Subcutaneous adipose tissue (tissue), 4 donors: Measurements from ENCODE around the gene MAPKAP1. TPM values are rescaled to one million over a fixed set of nuclear protein-coding genes. Genes with fewer than 3 reads are reported as not detected.

ENCODE experiments used
- total RNA-seq, 4 donors: library from RNA; depleted of rRNA; stranded (reverse); fragments of >200 nt; gene quantifications; one replicate each; pipeline ENCODE4 v1.1.0, GENCODE V29; 2016
- TF ChIP-seq, protein P1 (sequence below): fragments of 450-650 bp; IDR thresholded peaks from one replicate; pipeline ENCODE4 v1.5.1; 2016; ENCODE audit warnings: low read depth, mild to moderate bottlenecking, control low read depth, antibody characterized with exemption, moderate library complexity

MAPKAP1 gene
- total RNA-seq, 4 donors from 2014 or later, result 64.4 to 146 (median 83.9) TPM

DNA sequence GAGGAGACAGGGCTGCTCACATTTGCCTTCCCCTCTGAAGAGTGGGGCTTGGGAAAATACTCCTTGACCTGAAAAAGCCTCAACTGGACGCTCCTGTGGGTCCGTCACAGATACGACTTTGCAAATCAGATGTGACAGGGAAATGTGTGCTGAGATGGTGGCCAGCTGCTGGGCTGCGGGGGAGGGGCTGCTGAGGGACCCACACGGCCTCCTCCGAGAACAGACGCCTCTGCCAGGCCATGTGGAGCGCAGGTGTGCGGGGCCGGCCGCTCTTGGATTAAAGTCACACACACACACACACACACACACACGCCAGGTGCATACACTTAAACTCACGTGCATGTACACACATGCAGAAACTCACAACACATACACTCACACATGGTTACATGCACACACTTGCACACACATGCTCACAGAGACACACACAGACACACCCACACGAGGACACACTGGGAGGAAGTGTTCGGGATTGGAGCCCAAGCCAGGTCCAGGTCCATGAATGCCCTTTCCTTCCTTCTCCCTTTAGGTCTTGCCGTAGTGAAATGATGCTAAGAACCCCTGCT is 278.0 kb downstream of the MAPKAP1 start:
- TF ChIP-seq, protein P1, sequence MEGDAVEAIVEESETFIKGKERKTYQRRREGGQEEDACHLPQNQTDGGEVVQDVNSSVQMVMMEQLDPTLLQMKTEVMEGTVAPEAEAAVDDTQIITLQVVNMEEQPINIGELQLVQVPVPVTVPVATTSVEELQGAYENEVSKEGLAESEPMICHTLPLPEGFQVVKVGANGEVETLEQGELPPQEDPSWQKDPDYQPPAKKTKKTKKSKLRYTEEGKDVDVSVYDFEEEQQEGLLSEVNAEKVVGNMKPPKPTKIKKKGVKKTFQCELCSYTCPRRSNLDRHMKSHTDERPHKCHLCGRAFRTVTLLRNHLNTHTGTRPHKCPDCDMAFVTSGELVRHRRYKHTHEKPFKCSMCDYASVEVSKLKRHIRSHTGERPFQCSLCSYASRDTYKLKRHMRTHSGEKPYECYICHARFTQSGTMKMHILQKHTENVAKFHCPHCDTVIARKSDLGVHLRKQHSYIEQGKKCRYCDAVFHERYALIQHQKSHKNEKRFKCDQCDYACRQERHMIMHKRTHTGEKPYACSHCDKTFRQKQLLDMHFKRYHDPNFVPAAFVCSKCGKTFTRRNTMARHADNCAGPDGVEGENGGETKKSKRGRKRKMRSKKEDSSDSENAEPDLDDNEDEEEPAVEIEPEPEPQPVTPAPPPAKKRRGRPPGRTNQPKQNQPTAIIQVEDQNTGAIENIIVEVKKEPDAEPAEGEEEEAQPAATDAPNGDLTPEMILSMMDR, result no peak

DNA sequence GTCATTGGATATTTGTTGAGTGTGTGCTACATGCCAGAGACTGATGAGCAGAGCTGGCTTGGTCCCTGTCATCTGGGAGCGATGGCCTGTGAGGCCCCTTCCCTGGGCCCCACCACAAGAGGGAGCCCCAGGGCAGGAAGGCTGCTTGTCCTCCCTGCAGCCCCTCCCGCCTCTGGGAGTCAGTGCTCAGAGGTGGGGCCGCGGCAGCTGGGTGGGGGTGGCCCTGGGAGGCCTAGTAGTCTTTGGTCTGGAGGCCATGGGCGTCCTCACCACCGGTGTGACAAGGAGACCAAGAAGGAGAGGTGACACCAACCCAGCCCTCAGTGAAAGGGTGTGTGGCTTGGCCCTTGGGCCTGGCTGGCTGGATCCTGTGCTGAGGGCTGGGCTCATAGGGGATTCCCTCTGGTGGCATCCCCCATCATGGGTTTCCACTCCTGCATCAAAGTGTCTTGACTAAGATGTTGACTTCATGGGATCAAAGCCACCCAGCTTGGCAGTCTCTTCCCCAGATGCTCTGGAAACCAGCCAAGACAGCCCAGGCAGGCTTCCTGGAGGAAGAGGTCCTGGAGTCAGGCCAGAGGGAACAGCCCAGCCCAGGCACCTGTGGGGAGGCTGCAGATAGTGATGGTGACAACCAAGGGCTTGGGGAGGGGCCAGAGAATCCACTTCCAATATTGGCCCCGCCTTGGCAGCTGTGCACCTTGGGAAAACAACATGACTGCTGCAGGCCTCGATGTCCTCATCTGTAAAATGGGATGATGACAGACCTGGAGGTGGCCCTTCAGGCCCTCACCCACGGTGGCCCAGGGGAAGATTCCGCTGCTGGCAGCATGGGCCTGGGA is 278.7 kb downstream of the MAPKAP1 start:
- TF ChIP-seq, protein P1, result no peak

DNA sequence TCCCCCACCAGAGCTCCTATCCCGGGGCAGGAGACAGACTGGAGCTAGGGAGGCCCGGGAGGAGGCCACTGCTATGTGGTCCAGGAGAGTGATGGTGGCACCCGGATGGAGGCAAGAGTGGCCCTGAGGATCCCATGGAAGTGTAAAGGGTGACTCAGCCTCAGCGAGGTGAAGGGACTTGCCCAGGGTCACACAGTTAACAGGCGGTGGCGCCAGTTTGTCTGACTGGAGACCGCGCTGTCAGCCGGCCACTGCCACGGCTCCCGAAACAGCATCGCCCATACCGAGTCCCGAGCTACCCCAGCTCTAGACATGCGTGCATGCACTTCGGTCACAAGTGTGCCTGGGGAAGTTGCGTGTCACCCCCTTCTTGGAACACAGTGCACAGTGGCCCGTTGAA is 279.5 kb downstream of the MAPKAP1 start:
- TF ChIP-seq, protein P1, result no peak

DNA sequence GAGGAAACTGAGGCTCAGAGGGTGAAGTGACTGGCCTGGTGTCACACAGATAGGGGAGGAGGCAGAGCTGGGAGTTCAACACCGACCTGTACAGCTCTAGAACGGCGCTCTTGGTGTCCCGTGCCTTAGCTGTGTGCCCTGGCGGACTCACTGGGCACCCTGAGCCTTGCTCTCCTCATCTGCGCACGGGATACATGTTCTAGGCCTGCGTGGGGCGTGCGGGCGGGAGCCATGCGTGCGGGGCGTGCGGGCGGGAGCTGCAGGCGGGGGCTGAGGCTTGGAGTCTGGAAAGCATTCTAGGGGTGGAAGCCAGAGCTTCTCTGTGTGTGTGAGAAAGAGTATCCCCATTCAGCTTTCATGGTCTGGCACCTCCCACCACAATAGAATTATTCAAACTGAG is 280.1 kb downstream of the MAPKAP1 start:
- TF ChIP-seq, protein P1, result no peak

DNA sequence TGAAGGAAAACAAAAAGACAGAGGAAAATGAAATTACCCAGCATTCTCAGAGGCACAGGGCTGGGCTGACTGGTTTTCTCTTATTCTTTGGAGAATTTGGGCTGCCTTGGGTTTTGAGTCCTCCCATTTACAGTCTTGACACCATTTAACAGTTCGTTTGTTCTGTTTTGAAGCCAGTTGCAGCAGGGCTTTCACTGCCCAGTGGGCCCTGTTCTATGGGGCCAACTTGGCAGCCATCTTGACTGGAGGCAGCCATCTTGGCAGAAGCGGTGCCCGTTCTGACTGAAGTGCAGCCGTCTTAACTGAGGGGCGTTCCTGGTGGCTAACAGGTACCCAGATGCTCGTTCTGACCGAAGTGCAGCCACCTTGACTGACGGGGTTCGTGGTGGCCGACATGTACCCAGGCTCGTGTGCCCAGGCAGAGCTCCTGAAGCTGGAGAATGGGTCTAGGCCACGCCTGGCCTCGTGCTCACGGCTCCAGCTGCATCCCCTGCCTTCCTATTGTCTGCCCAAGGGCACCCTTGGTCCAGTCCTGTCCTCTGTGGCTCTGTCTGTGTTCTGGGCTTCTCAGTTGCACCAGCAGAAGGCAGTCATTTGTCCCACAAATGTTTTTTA is 281.0 kb downstream of the MAPKAP1 start:
- TF ChIP-seq, protein P1, result no peak

DNA sequence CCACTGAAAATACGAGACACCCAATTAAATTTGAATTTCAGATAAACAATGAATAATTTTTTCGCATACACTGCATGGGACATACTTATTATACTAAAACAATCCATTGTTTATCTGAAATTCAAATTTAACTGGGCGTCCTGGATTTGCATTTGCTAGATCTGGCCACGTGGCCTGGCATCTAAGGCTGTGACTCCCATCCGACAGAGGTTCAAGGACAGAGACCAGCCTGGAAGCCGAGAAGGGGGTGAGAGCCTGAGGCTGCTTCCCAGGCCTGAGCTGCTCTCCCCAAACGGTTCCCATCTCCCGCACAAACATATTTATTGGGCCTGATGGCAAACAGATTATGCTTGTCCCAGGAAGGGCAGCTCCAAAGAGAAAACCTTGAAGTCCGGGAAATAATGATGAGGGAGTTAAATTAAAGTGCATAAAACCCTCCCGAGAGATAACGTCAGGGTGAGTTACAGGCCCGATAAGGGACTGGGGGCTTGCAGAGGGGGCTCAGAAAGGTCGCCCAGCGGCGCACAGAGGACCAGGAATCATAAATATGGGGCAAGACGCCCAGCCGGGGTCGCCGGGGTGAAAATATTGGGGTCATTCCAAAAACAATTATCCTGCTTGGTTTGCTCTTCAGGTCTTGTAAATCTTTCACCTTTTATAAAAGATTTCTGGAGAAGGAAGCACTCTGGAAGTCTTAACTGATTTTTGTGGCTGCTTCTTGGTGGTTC is 281.7 kb downstream of the MAPKAP1 start:
- TF ChIP-seq, protein P1, result no peak

DNA sequence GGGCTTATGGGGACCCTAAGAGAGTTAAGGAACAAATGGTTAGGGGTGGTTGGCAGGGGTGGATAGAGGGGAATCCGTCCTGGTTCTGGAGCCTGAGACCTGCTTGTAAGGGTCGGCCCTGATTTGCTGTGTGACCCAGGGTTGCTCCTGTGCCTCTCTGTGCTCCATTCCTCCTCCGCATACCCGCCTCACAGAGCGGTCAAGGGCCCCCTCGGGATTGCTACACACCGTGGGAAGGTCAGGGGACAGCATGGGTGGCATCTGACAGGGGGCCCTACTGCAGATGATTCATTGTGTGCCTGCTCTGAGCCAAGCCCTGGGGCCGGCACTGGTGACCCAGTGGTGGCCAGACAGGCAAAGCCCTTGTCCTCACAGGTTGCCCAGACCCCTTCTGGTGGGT is 283.0 kb downstream of the MAPKAP1 start:
- TF ChIP-seq, protein P1, result no peak
